Neural crest cell (in vitro differentiated cells): ENCODE results near the gene FRMD4A. TPM values are rescaled to one million over a fixed set of nuclear protein-coding genes. Genes with fewer than 3 reads are reported as not detected.
A peak's percentile ranks its signal among the peaks of the same experiment; 100 is the strongest.
"Not testable (repeated sequence)": the region's sequence is repeated elsewhere in the genome, so short reads cannot be mapped to it uniquely, and the experiment has no call there.

Experiments
- DNase-seq: peaks from one replicate; pipeline ENCODE4 v3.0.0; 2021; ENCODE audit warnings: low read depth, mixed read lengths, low spot score
- H3K27ac Mint-ChIP-seq: one replicate; pipeline ENCODE4 v1.8.0; 2021; ENCODE audit warnings: mild to moderate bottlenecking, mixed read lengths; ENCODE audit not compliant: unreplicated experiment
- H3K27me3 Mint-ChIP-seq: 2 replicates; pipeline ENCODE4 v1.8.0; 2021; ENCODE audit warnings: low read depth, mild to moderate bottlenecking, mixed read lengths
- H3K36me3 Mint-ChIP-seq: 2 replicates; pipeline ENCODE4 v1.8.0; 2021; ENCODE audit warnings: low read depth, mild to moderate bottlenecking, mixed read lengths
- H3K4me1 Mint-ChIP-seq: 2 replicates; pipeline ENCODE4 v1.8.0; 2021; ENCODE audit warnings: mixed read lengths
- H3K4me3 Mint-ChIP-seq: one replicate; pipeline ENCODE4 v1.8.0; 2021; ENCODE audit warnings: mild to moderate bottlenecking, mixed read lengths
- H3K9me3 Mint-ChIP-seq: 2 replicates; pipeline ENCODE4 v1.8.0; 2021; ENCODE audit warnings: mixed read lengths
- CTCF ChIP-seq: fragments of 200-600 bp; sonication (generic); conservative IDR thresholded peaks from 2 replicates; pipeline ENCODE4 v1.5.0; 2021; ENCODE audit warnings: antibody characterized with exemption, mild to moderate bottlenecking
- total RNA-seq: library from RNA; stranded (reverse); gene quantifications from 2 replicates; pipeline ENCODE4 v1.2.1, GENCODE V29; 2021

FRMD4A gene
- total RNA-seq, 1 donor from 2014 or later, result 65.3 TPM

- no peak for DNase-seq
- Mint-ChIP-seq H3K9me3 (peaks cover 2% of the 10 kb centered on the region), H3K4me1 (peaks cover 27% of the 10 kb centered on the region)
Measured at GRCh38 chr10:13904064-13904463, 426.7 kb downstream of the FRMD4A start.

GRCh38 chr10:13902868-13903587, 427.7 kb downstream of the FRMD4A start:
- Mint-ChIP-seq H3K27ac (no peak overlapping the region), H3K4me3 (no peak overlapping the region), H3K36me3 (peaks cover 2% of the 10 kb centered on the region), H3K9me3 (peaks cover 2% of the 10 kb centered on the region), H3K4me1 (peaks cover 22% of the 10 kb centered on the region), H3K27me3 (no peaks in the 10 kb centered on the region)
- no peak for TF ChIP-seq CTCF
- DNase-seq, result no peak

More at GRCh38 chr10:13904064-13904463, 426.7 kb downstream of the FRMD4A start:
- Mint-ChIP-seq H3K4me3 (peak overlapping the region; percentile 42), H3K27ac (peak overlapping the region; percentile 91), H3K27me3 (no peaks in the 10 kb centered on the region), H3K36me3 (peaks cover 4% of the 10 kb centered on the region)
- TF ChIP-seq CTCF, result no peak

GRCh38 chr10:13899941-13900340, 430.8 kb downstream of the FRMD4A start:
- DNase-seq, result no peak
- peaks cover 18% of the 10 kb centered on the region for H3K4me1 Mint-ChIP-seq
- peaks cover 2% of the 10 kb centered on the region for H3K36me3 Mint-ChIP-seq
- no peak overlapping the region for H3K4me3 Mint-ChIP-seq
- H3K27me3 Mint-ChIP-seq, result no peaks in the 10 kb centered on the region
- TF ChIP-seq CTCF, result no peak
- H3K27ac Mint-ChIP-seq, result no peak overlapping the region
- peaks cover 2% of the 10 kb centered on the region for H3K9me3 Mint-ChIP-seq

GRCh38 chr10:13896146-13896545, 434.6 kb downstream of the FRMD4A start:
- not testable (repeated sequence) for H3K9me3 Mint-ChIP-seq, H3K36me3 Mint-ChIP-seq, DNase-seq, H3K27me3 Mint-ChIP-seq, H3K4me3 Mint-ChIP-seq, H3K27ac Mint-ChIP-seq
- H3K4me1 Mint-ChIP-seq, result peaks cover 26% of the 10 kb centered on the region

- no peaks in the 10 kb centered on the region for H3K9me3 Mint-ChIP-seq
- TF ChIP-seq CTCF, result no peak
- H3K36me3 Mint-ChIP-seq, result peaks cover 3% of the 10 kb centered on the region
- no peak for DNase-seq
- H3K27ac Mint-ChIP-seq, result no peak overlapping the region
- peaks cover 42% of the 10 kb centered on the region for H3K4me1 Mint-ChIP-seq
- H3K27me3 Mint-ChIP-seq, result peaks cover 4% of the 10 kb centered on the region
- peak overlapping the region; percentile 83 for H3K4me3 Mint-ChIP-seq
Measured at GRCh38 chr10:13894412-13895093, 436.2 kb downstream of the FRMD4A start.

- peaks cover 3% of the 10 kb centered on the region for H3K36me3 Mint-ChIP-seq
- TF ChIP-seq CTCF, result no peak
- no peak for DNase-seq
- no peaks in the 10 kb centered on the region for H3K9me3 Mint-ChIP-seq
- peak overlapping the region; percentile 83 for H3K4me3 Mint-ChIP-seq
- H3K27me3 Mint-ChIP-seq, result peaks cover 4% of the 10 kb centered on the region
- peaks cover 48% of the 10 kb centered on the region for H3K4me1 Mint-ChIP-seq
- peak overlapping the region; percentile 9 for H3K27ac Mint-ChIP-seq
Measured at GRCh38 chr10:13893926-13894325, 436.8 kb downstream of the FRMD4A start.
